Kasumi-1 (cell line): Measurements from ENCODE around the gene ASB3.
"Not testable (repeated sequence)": the region's sequence is repeated elsewhere in the genome, so short reads cannot be mapped to it uniquely, and the experiment has no call there.

Experiments used
- DNase-seq, 2 experiments: peaks; one replicate each; lab custom pipeline; 2025; lab: John Stamatoyannopoulos, UW

Gene ASB3

GRCh38 chr2:53737091-53737490, 49.7 kb downstream of the ASB3 start:
- DNase-seq, result no peak

- DNase-seq, result no peak
Measured at GRCh38 chr2:53729143-53729762, 57.5 kb downstream of the ASB3 start.

GRCh38 chr2:53727921-53728320, 58.8 kb downstream of the ASB3 start:
- DNase-seq, result no peak

- no peak for DNase-seq
Measured at GRCh38 chr2:53725662-53726061, 61.1 kb downstream of the ASB3 start.

- DNase-seq, result no peak
Measured at GRCh38 chr2:53724536-53724935, 62.2 kb downstream of the ASB3 start.

- DNase-seq, result not testable (repeated sequence)
Measured at GRCh38 chr2:53720944-53721343, 65.8 kb downstream of the ASB3 start.

- peak; percentile 12 to 44 for DNase-seq
Measured at GRCh38 chr2:53715568-53715967, 71.2 kb downstream of the ASB3 start.

GRCh38 chr2:53711271-53711780, 75.4 kb downstream of the ASB3 start:
- DNase-seq, result no peak

GRCh38 chr2:53708988-53709387, 77.8 kb downstream of the ASB3 start:
- no peak for DNase-seq

GRCh38 chr2:53701221-53701620, 85.5 kb downstream of the ASB3 start:
- no peak for DNase-seq

- DNase-seq, result no peak
Measured at GRCh38 chr2:53697686-53698085, 89.1 kb downstream of the ASB3 start.

- DNase-seq, result no peak
Measured at GRCh38 chr2:53697092-53697491, 89.7 kb downstream of the ASB3 start.

GRCh38 chr2:53695575-53695974, 91.2 kb downstream of the ASB3 start:
- DNase-seq, result no peak

GRCh38 chr2:53694096-53694771, 92.5 kb downstream of the ASB3 start:
- DNase-seq, result no peak

GRCh38 chr2:53690876-53691275, 95.9 kb downstream of the ASB3 start:
- DNase-seq, result no peak

- no peak for DNase-seq
Measured at GRCh38 chr2:53672881-53673522, 113.8 kb downstream of the ASB3 start.

- no peak for DNase-seq
Measured at GRCh38 chr2:53670331-53670730, 116.4 kb downstream of the ASB3 start.

- no peak for DNase-seq
Measured at GRCh38 chr2:53668624-53669026, 118.1 kb downstream of the ASB3 start.

GRCh38 chr2:53667130-53667529, 119.6 kb downstream of the ASB3 start:
- DNase-seq, result not testable (repeated sequence)

GRCh38 chr2:53660886-53661285, 125.9 kb downstream of the ASB3 start:
- no peak for DNase-seq

GRCh38 chr2:53658474-53658873, 128.3 kb downstream of the ASB3 start:
- DNase-seq, result not testable (repeated sequence)

- no peak for DNase-seq
Measured at GRCh38 chr2:53655256-53655655, 131.5 kb downstream of the ASB3 start.

- no peak for DNase-seq
Measured at GRCh38 chr2:53654396-53654795, 132.4 kb downstream of the ASB3 start.
